ENCODE measurements around the gene FARS2.

DNA sequence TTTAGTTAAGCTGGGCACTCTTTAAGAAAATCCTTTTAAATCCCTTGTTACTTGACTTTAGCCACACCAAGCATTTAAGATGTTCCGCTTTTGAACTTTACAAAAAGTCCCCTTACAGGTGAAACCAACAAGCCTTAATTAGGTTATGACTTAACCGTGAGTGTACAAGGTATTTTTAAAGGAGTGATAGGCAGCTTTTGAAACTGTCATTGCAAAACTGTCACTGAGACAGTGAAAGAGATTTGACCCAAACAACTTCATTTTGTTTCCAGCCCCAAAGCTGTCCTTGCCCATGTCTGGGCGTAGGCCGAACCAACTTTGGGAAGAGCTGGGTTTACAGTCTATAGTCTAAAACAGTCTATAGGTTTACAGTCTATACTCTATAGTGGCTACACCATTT lies 305.4 kb downstream of the FARS2 start:
- TF ChIP-seq, protein P1, sequence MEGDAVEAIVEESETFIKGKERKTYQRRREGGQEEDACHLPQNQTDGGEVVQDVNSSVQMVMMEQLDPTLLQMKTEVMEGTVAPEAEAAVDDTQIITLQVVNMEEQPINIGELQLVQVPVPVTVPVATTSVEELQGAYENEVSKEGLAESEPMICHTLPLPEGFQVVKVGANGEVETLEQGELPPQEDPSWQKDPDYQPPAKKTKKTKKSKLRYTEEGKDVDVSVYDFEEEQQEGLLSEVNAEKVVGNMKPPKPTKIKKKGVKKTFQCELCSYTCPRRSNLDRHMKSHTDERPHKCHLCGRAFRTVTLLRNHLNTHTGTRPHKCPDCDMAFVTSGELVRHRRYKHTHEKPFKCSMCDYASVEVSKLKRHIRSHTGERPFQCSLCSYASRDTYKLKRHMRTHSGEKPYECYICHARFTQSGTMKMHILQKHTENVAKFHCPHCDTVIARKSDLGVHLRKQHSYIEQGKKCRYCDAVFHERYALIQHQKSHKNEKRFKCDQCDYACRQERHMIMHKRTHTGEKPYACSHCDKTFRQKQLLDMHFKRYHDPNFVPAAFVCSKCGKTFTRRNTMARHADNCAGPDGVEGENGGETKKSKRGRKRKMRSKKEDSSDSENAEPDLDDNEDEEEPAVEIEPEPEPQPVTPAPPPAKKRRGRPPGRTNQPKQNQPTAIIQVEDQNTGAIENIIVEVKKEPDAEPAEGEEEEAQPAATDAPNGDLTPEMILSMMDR (IDR thresholded peaks at IDR 0.05 in 8 of 11, conservative IDR thresholded peaks at IDR 0.05 in 3 of 11): no peak
- TF ChIP-seq POLR2AphosphoS5 (IDR thresholded peaks at IDR 0.05) (no peak), POLR2A (IDR thresholded peaks at IDR 0.05) (no peak)

All from spleen (tissue), 7 donors.